H1 (cell line): ENCODE measurements around the gene GJD3.

ENCODE experiments used
- BRCA1 ChIP-seq: IDR thresholded peaks from 2 replicates; pipeline ENCODE4 v1.6.1; 2012; ENCODE audit warnings: low read depth, low read length, improper control_type of control experiment
- EZH2 ChIP-seq: fragments of 200-600 bp; sonication (generic); IDR thresholded peaks from 2 replicates; pipeline ENCODE4 v1.7.1; 2012; ENCODE audit warnings: low read depth, mild to moderate bottlenecking, moderate library complexity, low read length, inconsistent platforms; ENCODE audit not compliant: severe bottlenecking
- HDAC2 ChIP-seq, 2 experiments: fragments of 300-600 bp in 1 of 2; sonication (generic) in 1 of 2; IDR thresholded peaks; 2 replicates each; pipeline ENCODE4 v1.6.1; 2011 to 2012; ENCODE audit warnings: low read depth in 2 of 2, low read length in 2 of 2, mild to moderate bottlenecking in 2 of 2, moderate library complexity in 2 of 2, borderline replicate concordance in 1 of 2, inconsistent platforms in 1 of 2
- PHF8 ChIP-seq: fragments of 200-600 bp; sonication (generic); conservative IDR thresholded peaks from 2 replicates; pipeline ENCODE4 v1.7.1; 2012; ENCODE audit warnings: low read depth, mild to moderate bottlenecking, inconsistent platforms, low read length, moderate library complexity
- POLR2AphosphoS5 ChIP-seq: IDR thresholded peaks from 2 replicates; pipeline ENCODE4 v1.6.1; 2011; ENCODE audit warnings: low read depth, low read length
- SIN3A ChIP-seq, 2 experiments: IDR thresholded peaks in 1 of 2; conservative IDR thresholded peaks in 1 of 2; 2 replicates each; pipeline ENCODE4 v1.6.1; 2011 to 2012; ENCODE audit warnings: low read length in 2 of 2, improper control_type of control experiment in 1 of 2, low read depth in 1 of 2, mild to moderate bottlenecking in 1 of 2
- SIX5 ChIP-seq: IDR thresholded peaks from 2 replicates; pipeline ENCODE4 v1.6.1; 2011; ENCODE audit warnings: mild to moderate bottlenecking, low read depth, low read length
- SP1 ChIP-seq: IDR thresholded peaks from 2 replicates; pipeline ENCODE4 v1.6.1; 2011; ENCODE audit warnings: low read depth, low read length
- TF ChIP-seq, protein P1 (sequence below), 3 experiments: IDR thresholded peaks; 1 replicate in 2 of 3; 2 replicates in 1 of 3; pipeline versions ENCODE4 v1.5.1 to v1.6.1; 2011; ENCODE audit warnings: low read length in 3 of 3, mild to moderate bottlenecking in 3 of 3, inconsistent platforms in 2 of 3, low read depth in 1 of 3, moderate library complexity in 1 of 3; ENCODE audit not compliant: insufficient read depth in 1 of 3; ENCODE audit errors: control extremely low read depth in 1 of 3
- TF ChIP-seq, protein P2 (sequence below): IDR thresholded peaks from 2 replicates; pipeline ENCODE4 v1.6.1; 2011; ENCODE audit warnings: low read depth, mild to moderate bottlenecking, low read length; ENCODE audit not compliant: insufficient read depth

DNA sequence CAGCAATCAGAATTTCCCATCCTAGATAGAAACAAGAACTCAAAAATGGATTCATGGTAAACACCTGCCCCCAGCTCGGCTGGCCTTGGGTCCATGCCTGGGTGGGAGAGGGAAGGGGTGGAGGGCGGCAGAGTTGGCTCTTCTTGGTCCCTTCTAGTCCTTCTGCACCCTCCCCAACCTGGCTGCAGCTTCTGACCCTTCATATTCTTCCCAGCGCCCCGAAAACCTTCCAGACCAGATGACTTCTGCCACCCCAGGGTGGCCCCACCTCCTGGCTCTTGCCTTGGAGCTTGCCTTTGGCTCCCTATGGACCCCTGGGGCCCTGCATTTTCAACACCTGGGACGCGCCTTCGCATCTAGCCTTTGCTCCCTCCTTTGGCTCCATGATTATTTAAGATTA, 5.4 kb upstream of the GJD3 start:
- TF ChIP-seq, protein P1, sequence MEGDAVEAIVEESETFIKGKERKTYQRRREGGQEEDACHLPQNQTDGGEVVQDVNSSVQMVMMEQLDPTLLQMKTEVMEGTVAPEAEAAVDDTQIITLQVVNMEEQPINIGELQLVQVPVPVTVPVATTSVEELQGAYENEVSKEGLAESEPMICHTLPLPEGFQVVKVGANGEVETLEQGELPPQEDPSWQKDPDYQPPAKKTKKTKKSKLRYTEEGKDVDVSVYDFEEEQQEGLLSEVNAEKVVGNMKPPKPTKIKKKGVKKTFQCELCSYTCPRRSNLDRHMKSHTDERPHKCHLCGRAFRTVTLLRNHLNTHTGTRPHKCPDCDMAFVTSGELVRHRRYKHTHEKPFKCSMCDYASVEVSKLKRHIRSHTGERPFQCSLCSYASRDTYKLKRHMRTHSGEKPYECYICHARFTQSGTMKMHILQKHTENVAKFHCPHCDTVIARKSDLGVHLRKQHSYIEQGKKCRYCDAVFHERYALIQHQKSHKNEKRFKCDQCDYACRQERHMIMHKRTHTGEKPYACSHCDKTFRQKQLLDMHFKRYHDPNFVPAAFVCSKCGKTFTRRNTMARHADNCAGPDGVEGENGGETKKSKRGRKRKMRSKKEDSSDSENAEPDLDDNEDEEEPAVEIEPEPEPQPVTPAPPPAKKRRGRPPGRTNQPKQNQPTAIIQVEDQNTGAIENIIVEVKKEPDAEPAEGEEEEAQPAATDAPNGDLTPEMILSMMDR (IDR thresholded peaks at IDR 0.05; ENCODE audit: control extremely low read depth in 1 of 3, insufficient read depth in 1 of 3, low read depth in 1 of 3, low read length in 3 of 3), result no peak
- no peak for TF ChIP-seq SP1
- no peak for TF ChIP-seq SIN3A (conservative IDR thresholded peaks at IDR 0.05 in 1 of 2, IDR thresholded peaks at IDR 0.05 in 1 of 2; ENCODE audit: low read depth in 1 of 2, low read length in 2 of 2)
- no peak for TF ChIP-seq BRCA1
- no peak for TF ChIP-seq SIX5
- TF ChIP-seq, protein P2, sequence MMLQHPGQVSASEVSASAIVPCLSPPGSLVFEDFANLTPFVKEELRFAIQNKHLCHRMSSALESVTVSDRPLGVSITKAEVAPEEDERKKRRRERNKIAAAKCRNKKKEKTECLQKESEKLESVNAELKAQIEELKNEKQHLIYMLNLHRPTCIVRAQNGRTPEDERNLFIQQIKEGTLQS, result no peak
- no peak for TF ChIP-seq HDAC2 (IDR thresholded peaks at IDR 0.05; ENCODE audit: borderline replicate concordance in 1 of 2, low read depth in 2 of 2, low read length in 2 of 2)
- no peak for TF ChIP-seq POLR2AphosphoS5
- no peak for TF ChIP-seq EZH2
- no peak for TF ChIP-seq PHF8
